Ectodermal cell (in vitro differentiated cells): ENCODE measurements around the gene RXRA.

Experiments
- H3K27ac ChIP-seq: 2 replicates; pipeline ENCODE4 v1.7.0; 2013; ENCODE audit warnings: mild to moderate bottlenecking, low read depth, low read length; ENCODE audit not compliant: insufficient read depth, poor library complexity, severe bottlenecking
- H3K27me3 ChIP-seq: 2 replicates; pipeline ENCODE4 v1.7.0; 2013; ENCODE audit warnings: mild to moderate bottlenecking, low read length; ENCODE audit not compliant: insufficient read depth, control insufficient read depth, poor library complexity, severe bottlenecking
- H3K36me3 ChIP-seq: one replicate; pipeline ENCODE4 v1.7.0; 2013; ENCODE audit warnings: low read length; ENCODE audit not compliant: control insufficient read depth, insufficient read depth
- H3K4me1 ChIP-seq: one replicate; pipeline ENCODE4 v1.7.0; 2013; ENCODE audit warnings: low read length; ENCODE audit not compliant: control insufficient read depth, insufficient read depth
- H3K4me3 ChIP-seq: 2 replicates; pipeline ENCODE4 v1.7.0; 2013; ENCODE audit warnings: low read depth, low read length, control low read depth; ENCODE audit not compliant: insufficient read depth
- H3K9me3 ChIP-seq: 2 replicates; pipeline ENCODE4 v1.7.0; 2013; ENCODE audit warnings: mild to moderate bottlenecking, low read length, moderate library complexity; ENCODE audit not compliant: control insufficient read depth
- WGBS, 2 experiments: methylation state at CpG; one replicate each; pipeline ENCODE4 v1.1.7; 2013; ENCODE audit warnings: missing lambda C conversion rate in 2 of 2; 5-methylcytosine and 5-hydroxymethylcytosine counted together

Gene RXRA

GRCh38 chr9:134433101-134433500, 106.8 kb downstream of the RXRA start:
- no peaks in the 10 kb centered on the region for H3K27me3 ChIP-seq
- no peak overlapping the region for H3K27ac ChIP-seq
- no peaks in the 10 kb centered on the region for H3K9me3 ChIP-seq
- 95 to 96% methylated on average over 14 of the region's 14 CpGs for WGBS, 2 experiments
- no peaks in the 10 kb centered on the region for H3K36me3 ChIP-seq
- peaks cover 31% of the 10 kb centered on the region for H3K4me1 ChIP-seq
- no peak overlapping the region for H3K4me3 ChIP-seq

DNA sequence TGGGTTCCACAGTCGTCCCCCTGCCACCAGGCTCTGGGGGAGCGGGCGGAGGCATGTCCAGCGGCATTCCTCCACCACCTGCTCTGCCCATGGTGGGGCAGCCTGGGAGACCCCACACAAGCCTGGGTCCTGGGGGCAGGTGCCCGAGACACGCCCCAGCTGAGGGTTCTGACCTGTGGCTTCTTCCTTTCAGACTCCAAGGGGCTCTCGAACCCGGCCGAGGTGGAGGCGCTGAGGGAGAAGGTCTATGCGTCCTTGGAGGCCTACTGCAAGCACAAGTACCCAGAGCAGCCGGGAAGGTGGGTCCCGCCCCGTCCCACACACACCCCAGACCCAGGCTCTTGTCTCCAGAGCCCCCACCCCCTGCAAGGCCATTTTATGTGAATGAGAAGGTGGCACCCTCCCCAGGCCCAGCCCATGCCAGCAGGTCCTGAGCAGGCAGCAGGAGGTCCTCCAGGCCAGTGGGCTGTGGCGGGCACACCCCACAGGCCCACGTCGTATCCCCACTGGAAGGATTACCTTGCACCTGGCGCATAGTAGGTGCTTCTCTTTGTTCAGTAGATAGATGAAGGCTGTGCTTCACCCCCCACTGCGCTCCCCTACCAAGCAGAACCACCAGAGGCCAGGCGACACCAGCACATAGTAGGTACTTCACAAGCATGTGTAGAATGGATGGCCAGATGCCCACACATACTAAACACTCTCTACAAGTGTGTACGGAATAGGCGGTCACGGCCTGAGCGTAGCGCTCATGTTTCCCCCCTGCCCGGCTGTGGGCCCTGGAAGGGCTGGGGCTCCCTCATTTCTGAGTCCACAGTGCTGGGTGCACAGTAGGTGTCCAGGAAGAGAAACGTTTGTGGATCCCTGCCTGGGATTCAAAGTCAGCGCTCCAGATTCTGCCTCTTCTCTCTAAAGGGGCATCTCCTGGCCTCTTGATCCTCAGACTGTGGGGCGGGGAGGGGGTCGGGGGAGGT, 107.9 kb downstream of the RXRA start:
- Histone ChIP-seq H3K27ac (peak overlapping the region; percentile 62), H3K4me3 (no peak overlapping the region), H3K9me3 (no peaks in the 10 kb centered on the region), H3K36me3 (no peaks in the 10 kb centered on the region), H3K4me1 (peaks cover 31% of the 10 kb centered on the region), H3K27me3 (no peaks in the 10 kb centered on the region)
- WGBS, 2 experiments, result 90 to 92% methylated on average over 30 of the region's 30 CpGs

DNA sequence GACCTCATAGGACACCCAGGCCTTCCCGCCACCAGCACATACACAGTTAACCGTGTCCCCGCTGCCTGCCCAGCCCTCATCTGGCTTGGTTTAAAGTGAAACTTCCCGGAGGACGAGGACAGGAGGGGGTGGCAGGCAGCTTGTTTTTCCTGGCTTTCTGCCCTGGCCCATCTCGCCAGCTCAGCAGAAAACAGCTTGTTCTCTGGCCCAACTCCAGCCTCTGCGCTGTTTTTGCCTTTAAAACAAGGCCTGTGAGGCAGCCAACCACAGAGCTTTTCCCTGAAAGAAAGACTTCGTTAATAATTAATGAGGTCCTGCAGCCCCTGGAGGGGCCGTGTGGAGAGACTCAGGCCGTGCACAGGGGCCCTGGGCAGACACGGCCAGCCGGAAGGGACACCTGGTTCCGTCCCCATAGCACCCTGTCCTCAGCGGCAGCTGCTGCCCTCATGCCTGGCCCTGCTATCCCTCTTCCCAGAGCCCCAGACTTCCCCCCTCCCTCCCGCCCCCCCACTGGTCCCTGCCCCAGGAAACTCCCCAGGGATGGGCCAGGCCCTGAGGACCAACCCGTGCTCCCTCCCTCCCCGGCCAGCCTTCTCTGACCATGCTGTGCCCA, 108.7 kb downstream of the RXRA start:
- peak overlapping the region; percentile 62 for H3K27ac ChIP-seq
- no peaks in the 10 kb centered on the region for H3K27me3 ChIP-seq
- no peaks in the 10 kb centered on the region for H3K9me3 ChIP-seq
- H3K36me3 ChIP-seq, result no peaks in the 10 kb centered on the region
- H3K4me3 ChIP-seq, result no peak overlapping the region
- WGBS, 2 experiments, result 58 to 60% methylated on average over 16 of the region's 17 CpGs
- peaks cover 31% of the 10 kb centered on the region for H3K4me1 ChIP-seq

DNA sequence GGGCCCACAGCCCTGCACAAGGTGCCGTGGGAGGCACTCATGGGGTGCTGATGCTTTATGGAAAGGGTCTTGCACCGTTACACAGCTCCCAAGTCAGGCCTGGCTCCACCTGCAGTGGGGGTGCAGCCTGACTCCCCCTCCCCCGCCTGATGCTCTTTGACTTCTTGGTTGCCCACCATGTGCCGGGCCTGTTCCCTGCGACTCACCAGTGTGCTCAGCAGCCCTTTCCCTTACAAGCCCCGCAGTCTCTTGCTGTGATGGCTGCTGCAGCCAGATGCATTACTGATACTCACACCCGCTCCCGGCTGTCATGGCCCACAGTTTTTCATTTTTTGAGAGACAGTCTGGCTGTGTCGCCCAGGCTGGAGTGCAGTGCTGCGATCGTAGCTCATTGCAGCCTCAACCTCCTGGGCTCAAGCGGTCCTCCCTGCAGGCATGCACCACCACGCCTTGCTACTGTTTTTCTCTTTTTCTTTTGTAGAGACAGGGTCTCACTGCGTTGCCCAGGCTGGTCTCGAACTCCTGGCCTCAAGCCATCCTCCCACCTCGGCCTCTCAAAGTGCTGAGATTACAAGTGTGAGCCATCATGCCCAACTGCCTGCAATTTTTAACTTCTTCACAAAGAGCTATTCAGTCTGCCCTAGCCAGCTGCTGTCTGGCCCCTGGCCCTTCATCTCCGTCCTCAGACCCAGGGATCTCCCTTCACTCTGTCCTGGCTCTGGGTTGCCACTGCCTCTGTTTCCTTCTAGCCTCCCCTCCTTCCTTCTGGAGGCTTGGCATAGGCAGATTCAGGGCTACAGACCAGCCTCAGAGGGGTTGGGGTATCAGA, 109.5 kb downstream of the RXRA start:
- Histone ChIP-seq H3K9me3 (no peaks in the 10 kb centered on the region), H3K36me3 (no peaks in the 10 kb centered on the region), H3K27ac (no peak overlapping the region), H3K4me3 (no peak overlapping the region), H3K27me3 (no peaks in the 10 kb centered on the region), H3K4me1 (peaks cover 31% of the 10 kb centered on the region)
- 91 to 92% methylated on average over 17 of the region's 17 CpGs for WGBS, 2 experiments

GRCh38 chr9:134436379-134436762, 110.1 kb downstream of the RXRA start:
- Histone ChIP-seq H3K9me3 (no peaks in the 10 kb centered on the region), H3K4me3 (no peak overlapping the region), H3K27ac (no peak overlapping the region), H3K36me3 (no peaks in the 10 kb centered on the region), H3K27me3 (no peaks in the 10 kb centered on the region), H3K4me1 (peaks cover 31% of the 10 kb centered on the region)
- WGBS, 2 experiments, result 87 to 88% methylated on average over 12 of the region's 12 CpGs

DNA sequence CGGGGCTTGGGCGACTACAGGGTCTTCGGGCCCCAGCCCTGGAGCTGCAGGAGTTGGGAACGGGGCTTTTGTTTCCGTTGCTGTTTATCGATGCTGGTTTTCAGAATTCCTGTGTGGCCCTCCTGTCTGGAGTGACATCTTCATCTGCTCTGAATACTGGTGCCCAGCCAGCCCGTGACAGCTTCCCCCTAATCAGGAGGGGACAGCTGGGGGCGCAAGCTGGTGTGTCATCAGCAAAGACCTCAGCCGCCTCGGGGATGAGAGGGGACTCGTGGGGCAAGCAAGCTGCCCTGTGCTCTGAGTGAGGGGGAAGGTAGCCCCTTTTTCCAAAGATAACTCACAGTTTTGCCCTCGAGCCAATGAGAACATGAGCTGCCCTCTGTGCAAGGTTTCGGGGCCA, 110.7 kb downstream of the RXRA start:
- Histone ChIP-seq H3K36me3 (no peaks in the 10 kb centered on the region), H3K4me3 (no peak overlapping the region), H3K4me1 (peaks cover 31% of the 10 kb centered on the region), H3K27ac (no peak overlapping the region), H3K27me3 (no peaks in the 10 kb centered on the region), H3K9me3 (no peaks in the 10 kb centered on the region)
- WGBS, 2 experiments, result 87 to 90% methylated on average over 13 of the region's 13 CpGs

- WGBS, 2 experiments, result 73 to 75% methylated on average over 31 of the region's 31 CpGs
- Histone ChIP-seq H3K36me3 (no peaks in the 10 kb centered on the region), H3K27ac (no peak overlapping the region), H3K27me3 (no peaks in the 10 kb centered on the region), H3K4me3 (no peak overlapping the region), H3K9me3 (no peaks in the 10 kb centered on the region), H3K4me1 (peaks cover 31% of the 10 kb centered on the region)
These were observed 111.3 kb downstream of the RXRA start for GRCh38 chr9:134437403-134438194.

DNA sequence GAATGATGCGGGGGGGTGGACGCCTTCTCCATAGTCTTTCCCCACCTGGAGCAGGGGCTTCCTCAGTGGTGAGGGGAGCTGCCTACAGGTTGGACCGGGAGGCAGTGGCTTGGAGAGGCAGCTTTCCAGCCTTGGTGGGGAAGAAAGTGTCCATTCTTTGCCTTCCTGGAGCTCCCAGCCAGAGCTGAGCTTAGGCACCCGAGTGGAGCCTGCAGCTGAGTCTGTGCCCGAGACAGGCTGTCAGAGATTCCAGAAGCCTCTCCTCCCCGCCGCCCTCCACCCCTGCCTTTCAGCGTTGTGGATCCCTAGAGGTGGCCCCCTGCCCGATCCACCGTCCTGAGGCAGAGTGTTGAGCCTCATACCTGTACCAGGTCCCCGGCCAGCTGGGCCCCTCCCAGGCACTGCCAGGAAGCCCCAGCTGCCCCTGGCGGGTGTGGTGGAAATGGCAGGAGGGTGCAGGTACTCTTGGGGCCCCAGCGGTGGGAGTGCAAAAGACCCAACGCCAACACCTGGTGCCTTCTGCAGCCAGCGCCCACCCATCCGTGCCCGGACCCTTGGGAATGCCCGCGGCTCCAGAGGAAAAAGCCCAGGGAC, 112.0 kb downstream of the RXRA start:
- 86 to 91% methylated on average over 19 of the region's 19 CpGs for whole genome bisulfite sequencing, 2 experiments
- no peak overlapping the region for H3K27ac ChIP-seq

DNA sequence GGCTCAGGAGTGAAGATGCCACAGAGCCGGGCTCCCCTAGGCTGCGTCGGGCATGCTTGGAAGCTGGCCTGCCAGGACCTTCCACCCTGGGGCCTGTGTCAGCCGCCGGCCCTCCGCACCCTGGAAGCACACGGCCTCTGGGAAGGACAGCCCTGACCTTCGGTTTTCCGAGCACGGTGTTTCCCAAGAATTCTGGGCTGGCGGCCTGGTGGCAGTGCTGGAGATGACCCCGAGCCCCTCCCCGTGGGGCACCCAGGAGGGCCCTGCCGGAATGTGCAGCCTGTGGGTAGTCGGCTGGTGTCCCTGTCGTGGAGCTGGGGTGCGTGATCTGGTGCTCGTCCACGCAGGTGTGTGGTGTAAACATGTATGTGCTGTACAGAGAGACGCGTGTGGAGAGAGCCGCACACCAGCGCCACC, 113.1 kb downstream of the RXRA start:
- no peak overlapping the region for H3K4me3 ChIP-seq
- peaks cover 34% of the 10 kb centered on the region for H3K4me1 ChIP-seq
- 94% methylated on average over 23 of the region's 23 CpGs for WGBS, 2 experiments
- no peak overlapping the region for H3K27ac ChIP-seq
- H3K9me3 ChIP-seq, result no peaks in the 10 kb centered on the region
- H3K27me3 ChIP-seq, result no peaks in the 10 kb centered on the region
- H3K36me3 ChIP-seq, result no peaks in the 10 kb centered on the region

More for the DNA sequence above, 112.0 kb downstream of the RXRA start:
- Histone ChIP-seq H3K36me3 (no peaks in the 10 kb centered on the region), H3K9me3 (no peaks in the 10 kb centered on the region), H3K4me3 (no peak overlapping the region), H3K4me1 (peaks cover 37% of the 10 kb centered on the region), H3K27me3 (no peaks in the 10 kb centered on the region)
